OCI-LY3 (cell line): Measurements from ENCODE around the gene ELFN1.

Source experiments
- H2AFZ ChIP-seq: fragments of 200-600, 300-600 bp; shearing (Covaris generic); 2 replicates; pipeline ENCODE4 v1.6.0; 2014; ENCODE audit warnings: antibody characterized with exemption, low read depth, low read length
- H3K27ac ChIP-seq: fragments of 200-600, 300-600 bp; sonication (generic); 2 replicates; pipeline ENCODE4 v1.5.1; 2014; ENCODE audit warnings: mild to moderate bottlenecking, low read length, moderate library complexity, mixed read lengths
- H3K27me3 ChIP-seq: fragments of 200-600, 300-600 bp; sonication (generic); 2 replicates; pipeline ENCODE4 v1.6.1; 2014; ENCODE audit warnings: low read depth, low read length, mixed read lengths
- H3K36me3 ChIP-seq: fragments of 200-600, 300-600 bp; sonication (generic); replicated peaks from 2 replicates; pipeline ENCODE3; 2014; ENCODE audit warnings: low read depth, low read length, mixed read lengths
- H3K4me1 ChIP-seq: fragments of 300-600, 200-600 bp; sonication (generic); 2 replicates; pipeline ENCODE4 v1.6.1; 2014; ENCODE audit warnings: low read length, mixed read lengths
- H3K4me2 ChIP-seq: fragments of 200-600, 300-600 bp; sonication (generic); 2 replicates; pipeline ENCODE4 v1.6.1; 2014; ENCODE audit warnings: low read length, mixed read lengths
- H3K4me3 ChIP-seq: fragments of 300-600, 200-600 bp; sonication (generic); 2 replicates; pipeline ENCODE4 v1.5.1; 2014; ENCODE audit warnings: antibody characterized with exemption, mild to moderate bottlenecking, low read length, moderate library complexity
- H3K79me2 ChIP-seq: fragments of 300-600, 200-600 bp; shearing (Covaris generic); 2 replicates; pipeline ENCODE4 v1.6.1; 2014; ENCODE audit warnings: mild to moderate bottlenecking, low read length, mixed read lengths
- H3K9ac ChIP-seq: fragments of 300-600, 200-600 bp; shearing (Covaris generic); 2 replicates; pipeline ENCODE4 v1.6.0; 2014; ENCODE audit warnings: mild to moderate bottlenecking, low read length, moderate library complexity
- H3K9me3 ChIP-seq: fragments of 200-600, 300-600 bp; shearing (Covaris generic); 2 replicates; pipeline ENCODE4 v1.6.1; 2014; ENCODE audit warnings: low read length, mixed read lengths; ENCODE audit not compliant: insufficient read depth
- H4K20me1 ChIP-seq: fragments of 200-600, 300-600 bp; sonication (generic); 2 replicates; pipeline ENCODE4 v1.6.1; 2016; ENCODE audit warnings: low read length, mixed read lengths; ENCODE audit not compliant: insufficient read depth
- EZH2phosphoT487 ChIP-seq: fragments of 200-600 bp; shearing (Covaris generic); IDR thresholded peaks from 2 replicates; pipeline ENCODE4 v1.6.1; 2018; ENCODE audit warnings: antibody characterized with exemption, mixed run types, low read depth
- TF ChIP-seq, protein P1 (sequence below): fragments of 200-600, 300-600 bp; sonication (generic); IDR thresholded peaks from 2 replicates; pipeline ENCODE4 v1.5.1; 2014; ENCODE audit warnings: antibody characterized with exemption, low read length, low read depth

ELFN1 gene

DNA sequence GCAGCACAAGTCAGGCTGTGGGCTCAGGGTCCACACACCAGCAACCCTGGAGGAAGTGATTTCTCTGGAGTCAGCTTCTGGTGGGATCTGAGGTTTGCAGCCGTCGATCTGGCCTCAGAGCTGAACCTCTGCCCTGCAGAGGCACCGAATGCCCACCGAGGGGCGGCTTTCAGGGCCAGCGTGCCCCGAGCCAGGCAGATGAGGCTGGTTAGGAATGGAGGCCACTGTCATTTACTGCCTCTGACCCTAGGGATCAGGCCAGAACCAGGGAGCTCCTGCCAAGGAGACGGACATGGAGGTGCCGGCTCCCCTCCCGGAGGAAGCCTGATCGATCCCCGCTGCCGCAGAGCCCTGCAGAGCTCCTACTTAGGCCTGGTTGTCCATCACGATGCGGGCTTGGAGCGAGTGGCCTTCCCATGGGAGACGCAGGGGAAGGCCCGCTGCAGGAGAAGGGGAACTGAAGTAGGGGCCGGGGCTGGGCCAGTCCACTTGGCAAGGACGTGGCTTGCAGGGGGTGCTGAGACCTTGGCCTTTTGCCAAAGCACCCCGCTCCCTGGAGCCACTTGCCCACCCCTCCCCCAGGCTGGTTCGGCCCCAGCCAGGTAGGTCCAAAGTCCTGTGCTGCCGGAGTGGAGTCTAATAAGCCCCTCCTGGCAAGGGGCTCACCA, 19.6 kb upstream of the ELFN1 start:
- no peak overlapping the region for H3K4me3 ChIP-seq
- no peaks in the 10 kb centered on the region for H3K9me3 ChIP-seq
- no peaks in the 10 kb centered on the region for H3K4me1 ChIP-seq
- H2AFZ ChIP-seq: no peak overlapping the region
- no peaks in the 10 kb centered on the region for H3K79me2 ChIP-seq
- no peaks in the 10 kb centered on the region for H3K27me3 ChIP-seq
- no peak overlapping the region for H3K27ac ChIP-seq
- H3K36me3 ChIP-seq: no peaks in the 10 kb centered on the region
- no peaks in the 10 kb centered on the region for H4K20me1 ChIP-seq
- no peak overlapping the region for H3K4me2 ChIP-seq
- TF ChIP-seq, protein P1, sequence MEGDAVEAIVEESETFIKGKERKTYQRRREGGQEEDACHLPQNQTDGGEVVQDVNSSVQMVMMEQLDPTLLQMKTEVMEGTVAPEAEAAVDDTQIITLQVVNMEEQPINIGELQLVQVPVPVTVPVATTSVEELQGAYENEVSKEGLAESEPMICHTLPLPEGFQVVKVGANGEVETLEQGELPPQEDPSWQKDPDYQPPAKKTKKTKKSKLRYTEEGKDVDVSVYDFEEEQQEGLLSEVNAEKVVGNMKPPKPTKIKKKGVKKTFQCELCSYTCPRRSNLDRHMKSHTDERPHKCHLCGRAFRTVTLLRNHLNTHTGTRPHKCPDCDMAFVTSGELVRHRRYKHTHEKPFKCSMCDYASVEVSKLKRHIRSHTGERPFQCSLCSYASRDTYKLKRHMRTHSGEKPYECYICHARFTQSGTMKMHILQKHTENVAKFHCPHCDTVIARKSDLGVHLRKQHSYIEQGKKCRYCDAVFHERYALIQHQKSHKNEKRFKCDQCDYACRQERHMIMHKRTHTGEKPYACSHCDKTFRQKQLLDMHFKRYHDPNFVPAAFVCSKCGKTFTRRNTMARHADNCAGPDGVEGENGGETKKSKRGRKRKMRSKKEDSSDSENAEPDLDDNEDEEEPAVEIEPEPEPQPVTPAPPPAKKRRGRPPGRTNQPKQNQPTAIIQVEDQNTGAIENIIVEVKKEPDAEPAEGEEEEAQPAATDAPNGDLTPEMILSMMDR: no peak
- TF ChIP-seq EZH2phosphoT487: no peak
- H3K9ac ChIP-seq: no peak overlapping the region

DNA sequence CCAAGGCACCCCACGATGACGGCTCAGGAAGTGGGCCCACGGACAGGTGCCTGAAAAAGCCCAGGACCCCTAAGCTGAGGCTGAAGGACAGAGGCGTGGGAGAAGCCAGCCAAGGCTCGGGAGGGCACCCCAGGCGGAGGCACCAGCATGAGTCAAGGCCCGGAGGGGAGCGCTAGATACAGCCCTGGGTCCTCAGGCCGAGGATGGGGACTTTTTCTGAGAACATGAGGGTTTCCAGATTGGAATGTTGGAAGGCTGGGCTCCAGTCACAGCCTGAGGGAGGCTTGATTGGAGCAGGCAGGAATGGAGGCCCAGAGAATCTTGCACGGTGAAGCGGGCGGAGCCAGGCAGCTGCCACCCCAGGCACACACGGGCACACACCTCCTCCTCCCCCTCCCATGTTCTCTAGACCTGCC, 19.0 kb upstream of the ELFN1 start:
- Histone ChIP-seq H3K9ac (no peak overlapping the region), H3K4me3 (no peak overlapping the region), H4K20me1 (no peaks in the 10 kb centered on the region), H3K9me3 (no peaks in the 10 kb centered on the region), H3K27me3 (no peaks in the 10 kb centered on the region), H3K4me1 (no peaks in the 10 kb centered on the region), H3K36me3 (no peaks in the 10 kb centered on the region), H3K79me2 (no peaks in the 10 kb centered on the region), H3K4me2 (no peak overlapping the region), H2AFZ (no peak overlapping the region), H3K27ac (no peak overlapping the region)
- TF ChIP-seq EZH2phosphoT487: no peak
- TF ChIP-seq, protein P1: no peak

DNA sequence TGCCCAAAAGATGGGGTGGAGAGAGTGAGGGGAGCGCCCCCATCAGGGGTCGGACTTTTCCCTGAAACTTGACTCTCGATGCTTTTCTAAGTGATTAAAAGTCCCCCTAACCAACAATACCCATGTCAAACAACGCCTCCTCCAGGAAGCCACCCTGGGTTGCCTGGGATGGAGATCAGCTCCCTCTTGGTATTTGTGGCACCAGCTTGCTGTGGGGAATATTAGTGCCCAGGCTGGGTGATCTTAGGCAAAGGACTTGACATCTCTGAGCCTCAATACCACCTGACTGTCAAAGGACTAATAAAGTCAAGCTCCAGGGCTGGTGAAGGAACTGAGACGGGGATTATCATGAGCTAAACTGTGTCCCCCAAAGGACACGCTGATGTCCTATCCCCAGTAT, 18.2 kb upstream of the ELFN1 start:
- TF ChIP-seq EZH2phosphoT487: no peak
- TF ChIP-seq, protein P1: no peak
- H3K4me1 ChIP-seq: no peaks in the 10 kb centered on the region
- H3K27ac ChIP-seq: no peak overlapping the region
- H3K27me3 ChIP-seq: no peaks in the 10 kb centered on the region
- H3K4me2 ChIP-seq: no peak overlapping the region
- H2AFZ ChIP-seq: no peak overlapping the region
- no peaks in the 10 kb centered on the region for H3K9me3 ChIP-seq
- no peak overlapping the region for H3K4me3 ChIP-seq
- no peaks in the 10 kb centered on the region for H4K20me1 ChIP-seq
- no peak overlapping the region for H3K9ac ChIP-seq
- H3K79me2 ChIP-seq: no peaks in the 10 kb centered on the region
- no peaks in the 10 kb centered on the region for H3K36me3 ChIP-seq

DNA sequence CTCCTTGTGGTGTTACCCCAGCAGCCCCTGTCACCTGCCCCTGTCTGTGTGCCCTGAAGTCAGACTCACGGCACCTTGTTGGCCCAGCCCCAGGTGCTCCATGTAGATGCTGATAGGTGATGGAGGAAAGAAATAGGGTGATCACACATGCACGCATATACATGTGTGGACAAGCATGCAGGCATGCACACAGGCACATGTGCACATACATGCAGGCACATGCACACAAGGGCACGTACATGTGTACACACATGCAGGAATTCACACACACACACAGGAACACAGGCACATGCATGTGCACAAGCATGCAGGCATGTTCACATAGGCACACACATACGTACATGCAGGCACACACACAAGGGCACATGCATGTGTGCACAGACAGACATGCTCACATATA, 16.6 kb upstream of the ELFN1 start:
- H3K36me3 ChIP-seq: no peaks in the 10 kb centered on the region
- no peaks in the 10 kb centered on the region for H4K20me1 ChIP-seq
- H3K4me1 ChIP-seq: no peaks in the 10 kb centered on the region
- H3K27ac ChIP-seq: no peak overlapping the region
- H3K4me2 ChIP-seq: no peak overlapping the region
- H3K9me3 ChIP-seq: no peaks in the 10 kb centered on the region
- TF ChIP-seq EZH2phosphoT487: no peak
- TF ChIP-seq, protein P1: no peak
- no peak overlapping the region for H2AFZ ChIP-seq
- no peak overlapping the region for H3K4me3 ChIP-seq
- H3K27me3 ChIP-seq: no peaks in the 10 kb centered on the region
- H3K79me2 ChIP-seq: no peaks in the 10 kb centered on the region
- H3K9ac ChIP-seq: no peak overlapping the region
